K562 (cell line): Measurements from ENCODE around the gene RELL1.

Source experiments
- CREB1 ChIP-seq, 2 experiments: sonication (generic) in 1 of 2; formaldehyde crosslinking in 1 of 2; IDR thresholded peaks; 2 replicates each; pipeline versions ENCODE4 v1.6.1 to v1.8.0; 2012 to 2022; ENCODE audit warnings: inconsistent platforms in 1 of 2, mild to moderate bottlenecking in 1 of 2, missing genetic modification reagents in 1 of 2, moderate library complexity in 1 of 2
- CUX1 ChIP-seq: fragments of 200-800 bp; sonication (Bioruptor generic); IDR thresholded peaks from 2 replicates; pipeline ENCODE4 v1.6.1; 2016; ENCODE audit warnings: missing genetic modification characterization, missing compliant biosample characterization
- ELF4 ChIP-seq: fragments of 450-650 bp; formaldehyde crosslinking; IDR thresholded peaks from 2 replicates; pipeline ENCODE4 v1.4.0; 2022; ENCODE audit warnings: missing genetic modification characterization
- HDGF ChIP-seq: fragments of 450-650 bp; IDR thresholded peaks from 2 replicates; pipeline ENCODE4 v1.6.1; 2016
- MAX ChIP-seq: sonication (generic); formaldehyde crosslinking; IDR thresholded peaks from 2 replicates; pipeline ENCODE4 v1.9.0; 2022; ENCODE audit warnings: mild to moderate bottlenecking, missing genetic modification reagents
- TF ChIP-seq, protein P1 (sequence below), 2 experiments: fragments of 450-650 bp in 1 of 2; sonication (generic) in 1 of 2; formaldehyde crosslinking in 1 of 2; IDR thresholded peaks; 2 replicates each; pipeline versions ENCODE4 v1.7.1 to v1.9.0; 2016 to 2022; ENCODE audit warnings: inconsistent platforms in 1 of 2, mild to moderate bottlenecking in 1 of 2, missing genetic modification reagents in 1 of 2
- TF ChIP-seq, protein P2 (sequence below): IDR thresholded peaks from 2 replicates; pipeline ENCODE4 v1.6.1; 2016; ENCODE audit warnings: missing genetic modification characterization, missing compliant biosample characterization

DNA sequence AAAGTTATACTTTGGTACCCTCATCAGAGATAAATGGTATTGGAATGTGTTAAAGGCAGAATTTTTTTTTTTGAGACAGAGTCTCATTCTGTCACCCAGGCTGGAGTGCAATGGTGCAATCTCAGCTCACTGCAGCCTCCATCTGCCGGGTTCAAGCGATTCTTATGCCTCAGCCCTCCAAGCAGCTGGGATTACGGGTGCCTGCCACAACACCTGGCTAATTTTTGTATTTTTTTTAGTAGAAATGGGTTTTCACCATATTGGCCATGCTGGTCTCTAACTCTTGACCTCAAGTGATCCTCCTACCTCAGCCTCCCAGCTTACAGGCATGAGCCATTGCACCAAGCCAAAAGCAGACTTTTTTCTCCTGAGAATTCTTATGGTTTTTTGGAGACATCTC lies 11.4 kb upstream of the RELL1 start:
- TF ChIP-seq CUX1: no peak
- no peak for TF ChIP-seq CREB1 (IDR thresholded peaks at IDR 0.05)
- no peak for TF ChIP-seq CREB1 (CRISPR knock-in tag; IDR thresholded peaks at IDR 0.05)
- TF ChIP-seq, protein P1, sequence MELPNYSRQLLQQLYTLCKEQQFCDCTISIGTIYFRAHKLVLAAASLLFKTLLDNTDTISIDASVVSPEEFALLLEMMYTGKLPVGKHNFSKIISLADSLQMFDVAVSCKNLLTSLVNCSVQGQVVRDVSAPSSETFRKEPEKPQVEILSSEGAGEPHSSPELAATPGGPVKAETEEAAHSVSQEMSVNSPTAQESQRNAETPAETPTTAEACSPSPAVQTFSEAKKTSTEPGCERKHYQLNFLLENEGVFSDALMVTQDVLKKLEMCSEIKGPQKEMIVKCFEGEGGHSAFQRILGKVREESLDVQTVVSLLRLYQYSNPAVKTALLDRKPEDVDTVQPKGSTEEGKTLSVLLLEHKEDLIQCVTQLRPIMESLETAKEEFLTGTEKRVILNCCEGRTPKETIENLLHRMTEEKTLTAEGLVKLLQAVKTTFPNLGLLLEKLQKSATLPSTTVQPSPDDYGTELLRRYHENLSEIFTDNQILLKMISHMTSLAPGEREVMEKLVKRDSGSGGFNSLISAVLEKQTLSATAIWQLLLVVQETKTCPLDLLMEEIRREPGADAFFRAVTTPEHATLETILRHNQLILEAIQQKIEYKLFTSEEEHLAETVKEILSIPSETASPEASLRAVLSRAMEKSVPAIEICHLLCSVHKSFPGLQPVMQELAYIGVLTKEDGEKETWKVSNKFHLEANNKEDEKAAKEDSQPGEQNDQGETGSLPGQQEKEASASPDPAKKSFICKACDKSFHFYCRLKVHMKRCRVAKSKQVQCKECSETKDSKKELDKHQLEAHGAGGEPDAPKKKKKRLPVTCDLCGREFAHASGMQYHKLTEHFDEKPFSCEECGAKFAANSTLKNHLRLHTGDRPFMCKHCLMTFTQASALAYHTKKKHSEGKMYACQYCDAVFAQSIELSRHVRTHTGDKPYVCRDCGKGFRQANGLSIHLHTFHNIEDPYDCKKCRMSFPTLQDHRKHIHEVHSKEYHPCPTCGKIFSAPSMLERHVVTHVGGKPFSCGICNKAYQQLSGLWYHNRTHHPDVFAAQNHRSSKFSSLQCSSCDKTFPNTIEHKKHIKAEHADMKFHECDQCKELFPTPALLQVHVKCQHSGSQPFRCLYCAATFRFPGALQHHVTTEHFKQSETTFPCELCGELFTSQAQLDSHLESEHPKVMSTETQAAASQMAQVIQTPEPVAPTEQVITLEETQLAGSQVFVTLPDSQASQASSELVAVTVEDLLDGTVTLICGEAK (IDR thresholded peaks at IDR 0.05): no peak
- TF ChIP-seq, protein P1 (CRISPR knock-in tag; IDR thresholded peaks at IDR 0.05): no peak
- TF ChIP-seq ELF4: no peak
- no peak for TF ChIP-seq HDGF
- no peak for TF ChIP-seq MAX (CRISPR knock-in tag)
- TF ChIP-seq, protein P2, sequence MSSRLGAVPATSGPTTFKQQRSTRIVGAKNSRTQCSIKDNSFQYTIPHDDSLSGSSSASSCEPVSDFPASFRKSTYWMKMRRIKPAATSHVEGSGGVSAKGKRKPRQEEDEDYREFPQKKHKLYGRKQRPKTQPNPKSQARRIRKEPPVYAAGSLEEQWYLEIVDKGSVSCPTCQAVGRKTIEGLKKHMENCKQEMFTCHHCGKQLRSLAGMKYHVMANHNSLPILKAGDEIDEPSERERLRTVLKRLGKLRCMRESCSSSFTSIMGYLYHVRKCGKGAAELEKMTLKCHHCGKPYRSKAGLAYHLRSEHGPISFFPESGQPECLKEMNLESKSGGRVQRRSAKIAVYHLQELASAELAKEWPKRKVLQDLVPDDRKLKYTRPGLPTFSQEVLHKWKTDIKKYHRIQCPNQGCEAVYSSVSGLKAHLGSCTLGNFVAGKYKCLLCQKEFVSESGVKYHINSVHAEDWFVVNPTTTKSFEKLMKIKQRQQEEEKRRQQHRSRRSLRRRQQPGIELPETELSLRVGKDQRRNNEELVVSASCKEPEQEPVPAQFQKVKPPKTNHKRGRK: no peak
